WTC11 (cell line): ENCODE data around the gene PLEKHH1. TPM values are rescaled to one million over a fixed set of nuclear protein-coding genes. Genes with fewer than 3 reads are reported as not detected.

ENCODE experiments used
- ATAC-seq: fragments of 200-7000 bp; cut with Tn5 transposase; 2 replicates; pipeline ENCODE4 v1.10.0; 2021; ENCODE audit warnings: mild to moderate bottlenecking, moderate library complexity
- CTCF ChIA-PET: fragments of 300-600 bp; sonication (Branson Sonifier 250); formaldehyde crosslinking; loops from one replicate; lab custom pipeline; 2021; ENCODE audit warnings: antibody characterized with exemption; lab: Charles Lee
- POLR2A ChIA-PET: fragments of 350-600 bp; sonication (Branson Sonifier 250); formaldehyde crosslinking; loops from one replicate; lab custom pipeline; 2021; ENCODE audit warnings: antibody characterized with exemption; lab: Charles Lee
- DNase-seq: peaks from one replicate; pipeline ENCODE4 v3.0.0; 2021; ENCODE audit warnings: low spot score
- H3K27ac Mint-ChIP-seq: 2 replicates; pipeline ENCODE4 v1.8.0; 2021; ENCODE audit warnings: mixed read lengths
- H3K27me3 Mint-ChIP-seq: 2 replicates; pipeline ENCODE4 v1.8.0; 2021; ENCODE audit warnings: low read depth, mild to moderate bottlenecking, moderate library complexity, mixed read lengths
- H3K36me3 Mint-ChIP-seq: 2 replicates; pipeline ENCODE4 v1.8.0; 2021; ENCODE audit warnings: mixed read lengths
- H3K4me1 Mint-ChIP-seq: 2 replicates; pipeline ENCODE4 v1.8.0; 2022; ENCODE audit warnings: mixed read lengths
- H3K4me3 Mint-ChIP-seq: 2 replicates; pipeline ENCODE4 v1.8.0; 2021; ENCODE audit warnings: mild to moderate bottlenecking, moderate library complexity, mixed read lengths
- H3K9me3 Mint-ChIP-seq: 2 replicates; pipeline ENCODE4 v1.8.0; 2021; ENCODE audit warnings: mixed read lengths
- CREB1 ChIP-seq: sonication (generic); formaldehyde crosslinking; IDR thresholded peaks from 2 replicates; pipeline ENCODE4 v1.8.0; 2023; ENCODE audit warnings: mild to moderate bottlenecking, missing genetic modification reagents
- ELF4 ChIP-seq: sonication (generic); formaldehyde crosslinking; IDR thresholded peaks from 2 replicates; pipeline ENCODE4 v1.8.1; 2022; ENCODE audit warnings: low read depth, mild to moderate bottlenecking, moderate library complexity, missing genetic modification reagents
- HMGA2 ChIP-seq: fragments of 250-450 bp; sonication (Bioruptor Pico); IDR thresholded peaks from 2 replicates; pipeline ENCODE4 v1.4.0; 2021; ENCODE audit warnings: mild to moderate bottlenecking, moderate library complexity
- IRF2 ChIP-seq: sonication (generic); formaldehyde crosslinking; IDR thresholded peaks from 2 replicates; pipeline ENCODE4 v1.8.0; 2022; ENCODE audit warnings: low read depth, missing genetic modification reagents, borderline replicate concordance
- RELA ChIP-seq: sonication (generic); formaldehyde crosslinking; IDR thresholded peaks from 2 replicates; pipeline ENCODE4 v1.8.1; 2022; ENCODE audit warnings: missing genetic modification reagents, mild to moderate bottlenecking, borderline replicate concordance
- SMAD4 ChIP-seq: sonication (generic); formaldehyde crosslinking; IDR thresholded peaks from 2 replicates; pipeline ENCODE4 v1.8.0; 2022; ENCODE audit warnings: mild to moderate bottlenecking, missing genetic modification reagents
- TEAD1 ChIP-seq: sonication (generic); formaldehyde crosslinking; IDR thresholded peaks from 2 replicates; pipeline ENCODE4 v1.8.0; 2022; ENCODE audit warnings: mild to moderate bottlenecking, missing genetic modification reagents
- ZNF263 ChIP-seq: sonication (generic); formaldehyde crosslinking; IDR thresholded peaks from 2 replicates; pipeline ENCODE4 v1.8.1; 2022; ENCODE audit warnings: low read depth, mild to moderate bottlenecking, moderate library complexity, missing genetic modification reagents
- total RNA-seq: library from RNA; stranded (reverse); gene quantifications from 3 replicates; pipeline ENCODE4 v1.2.3, GENCODE V29; 2021
- TF ChIP-seq, protein P1 (sequence below): sonication (generic); formaldehyde crosslinking; IDR thresholded peaks from 2 replicates; pipeline ENCODE4 v1.8.0; 2022; ENCODE audit warnings: mild to moderate bottlenecking, missing genetic modification reagents
- TF ChIP-seq, protein P2 (sequence below): sonication (generic); formaldehyde crosslinking; IDR thresholded peaks from 2 replicates; pipeline ENCODE4 v1.8.1; 2023; ENCODE audit warnings: mild to moderate bottlenecking, missing genetic modification reagents, borderline replicate concordance
- TF ChIP-seq, protein P3 (sequence below): sonication (generic); formaldehyde crosslinking; IDR thresholded peaks from 2 replicates; pipeline ENCODE4 v1.8.0; 2022; ENCODE audit warnings: missing genetic modification reagents
- TF ChIP-seq, protein P4 (sequence below): fragments of 250-450 bp; sonication (Bioruptor Pico); IDR thresholded peaks from 2 replicates; pipeline ENCODE4 v1.9.0; 2021; ENCODE audit warnings: moderate library complexity, mild to moderate bottlenecking, inconsistent platforms, borderline replicate concordance
- TF ChIP-seq, protein P5 (sequence below): sonication (generic); formaldehyde crosslinking; IDR thresholded peaks from 2 replicates; pipeline ENCODE4 v1.8.1; 2023; ENCODE audit warnings: mild to moderate bottlenecking, missing genetic modification reagents
- TF ChIP-seq, protein P6 (sequence below): sonication (generic); formaldehyde crosslinking; IDR thresholded peaks from 2 replicates; pipeline ENCODE4 v1.8.1; 2022; ENCODE audit warnings: missing genetic modification reagents, borderline replicate concordance
- TF ChIP-seq, protein P7 (sequence below): sonication (generic); formaldehyde crosslinking; IDR thresholded peaks from 2 replicates; pipeline ENCODE4 v1.8.1; 2023; ENCODE audit warnings: mild to moderate bottlenecking, missing genetic modification reagents
- TF ChIP-seq, protein P8 (sequence below): sonication (generic); formaldehyde crosslinking; IDR thresholded peaks from 2 replicates; pipeline ENCODE4 v1.8.1; 2022; ENCODE audit warnings: low read depth, missing genetic modification reagents, borderline replicate concordance

PLEKHH1 gene
- total RNA-seq, 1 experiment from 2014 or later = 48.3 TPM

DNA sequence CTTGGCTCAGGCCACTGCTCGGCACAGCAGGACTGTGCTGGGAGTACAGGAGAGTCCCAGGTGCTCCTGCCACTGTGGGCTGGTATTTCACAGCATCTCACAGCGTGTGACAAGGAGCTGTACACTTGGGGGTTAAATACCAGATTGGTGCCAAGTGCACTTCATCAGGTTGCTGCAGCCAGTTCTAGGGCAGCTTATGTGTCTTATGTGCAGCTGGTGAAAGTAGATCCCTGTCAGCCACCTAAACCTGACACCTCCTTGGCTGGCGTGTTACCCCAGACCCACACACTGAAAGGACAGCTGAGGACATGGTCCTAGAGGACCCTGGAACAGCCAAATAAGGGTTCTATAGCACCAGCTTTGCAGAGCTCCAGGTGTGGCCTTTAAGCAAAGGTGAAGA is 18.9 kb downstream of the PLEKHH1 start:
- TF ChIP-seq IRF2 (CRISPR knock-in tag) = no peak
- TF ChIP-seq, protein P1, sequence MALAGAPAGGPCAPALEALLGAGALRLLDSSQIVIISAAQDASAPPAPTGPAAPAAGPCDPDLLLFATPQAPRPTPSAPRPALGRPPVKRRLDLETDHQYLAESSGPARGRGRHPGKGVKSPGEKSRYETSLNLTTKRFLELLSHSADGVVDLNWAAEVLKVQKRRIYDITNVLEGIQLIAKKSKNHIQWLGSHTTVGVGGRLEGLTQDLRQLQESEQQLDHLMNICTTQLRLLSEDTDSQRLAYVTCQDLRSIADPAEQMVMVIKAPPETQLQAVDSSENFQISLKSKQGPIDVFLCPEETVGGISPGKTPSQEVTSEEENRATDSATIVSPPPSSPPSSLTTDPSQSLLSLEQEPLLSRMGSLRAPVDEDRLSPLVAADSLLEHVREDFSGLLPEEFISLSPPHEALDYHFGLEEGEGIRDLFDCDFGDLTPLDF (CRISPR knock-in tag) = no peak
- TF ChIP-seq, protein P2, sequence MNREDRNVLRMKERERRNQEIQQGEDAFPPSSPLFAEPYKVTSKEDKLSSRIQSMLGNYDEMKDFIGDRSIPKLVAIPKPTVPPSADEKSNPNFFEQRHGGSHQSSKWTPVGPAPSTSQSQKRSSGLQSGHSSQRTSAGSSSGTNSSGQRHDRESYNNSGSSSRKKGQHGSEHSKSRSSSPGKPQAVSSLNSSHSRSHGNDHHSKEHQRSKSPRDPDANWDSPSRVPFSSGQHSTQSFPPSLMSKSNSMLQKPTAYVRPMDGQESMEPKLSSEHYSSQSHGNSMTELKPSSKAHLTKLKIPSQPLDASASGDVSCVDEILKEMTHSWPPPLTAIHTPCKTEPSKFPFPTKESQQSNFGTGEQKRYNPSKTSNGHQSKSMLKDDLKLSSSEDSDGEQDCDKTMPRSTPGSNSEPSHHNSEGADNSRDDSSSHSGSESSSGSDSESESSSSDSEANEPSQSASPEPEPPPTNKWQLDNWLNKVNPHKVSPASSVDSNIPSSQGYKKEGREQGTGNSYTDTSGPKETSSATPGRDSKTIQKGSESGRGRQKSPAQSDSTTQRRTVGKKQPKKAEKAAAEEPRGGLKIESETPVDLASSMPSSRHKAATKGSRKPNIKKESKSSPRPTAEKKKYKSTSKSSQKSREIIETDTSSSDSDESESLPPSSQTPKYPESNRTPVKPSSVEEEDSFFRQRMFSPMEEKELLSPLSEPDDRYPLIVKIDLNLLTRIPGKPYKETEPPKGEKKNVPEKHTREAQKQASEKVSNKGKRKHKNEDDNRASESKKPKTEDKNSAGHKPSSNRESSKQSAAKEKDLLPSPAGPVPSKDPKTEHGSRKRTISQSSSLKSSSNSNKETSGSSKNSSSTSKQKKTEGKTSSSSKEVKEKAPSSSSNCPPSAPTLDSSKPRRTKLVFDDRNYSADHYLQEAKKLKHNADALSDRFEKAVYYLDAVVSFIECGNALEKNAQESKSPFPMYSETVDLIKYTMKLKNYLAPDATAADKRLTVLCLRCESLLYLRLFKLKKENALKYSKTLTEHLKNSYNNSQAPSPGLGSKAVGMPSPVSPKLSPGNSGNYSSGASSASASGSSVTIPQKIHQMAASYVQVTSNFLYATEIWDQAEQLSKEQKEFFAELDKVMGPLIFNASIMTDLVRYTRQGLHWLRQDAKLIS = no peak
- TF ChIP-seq, protein P3, sequence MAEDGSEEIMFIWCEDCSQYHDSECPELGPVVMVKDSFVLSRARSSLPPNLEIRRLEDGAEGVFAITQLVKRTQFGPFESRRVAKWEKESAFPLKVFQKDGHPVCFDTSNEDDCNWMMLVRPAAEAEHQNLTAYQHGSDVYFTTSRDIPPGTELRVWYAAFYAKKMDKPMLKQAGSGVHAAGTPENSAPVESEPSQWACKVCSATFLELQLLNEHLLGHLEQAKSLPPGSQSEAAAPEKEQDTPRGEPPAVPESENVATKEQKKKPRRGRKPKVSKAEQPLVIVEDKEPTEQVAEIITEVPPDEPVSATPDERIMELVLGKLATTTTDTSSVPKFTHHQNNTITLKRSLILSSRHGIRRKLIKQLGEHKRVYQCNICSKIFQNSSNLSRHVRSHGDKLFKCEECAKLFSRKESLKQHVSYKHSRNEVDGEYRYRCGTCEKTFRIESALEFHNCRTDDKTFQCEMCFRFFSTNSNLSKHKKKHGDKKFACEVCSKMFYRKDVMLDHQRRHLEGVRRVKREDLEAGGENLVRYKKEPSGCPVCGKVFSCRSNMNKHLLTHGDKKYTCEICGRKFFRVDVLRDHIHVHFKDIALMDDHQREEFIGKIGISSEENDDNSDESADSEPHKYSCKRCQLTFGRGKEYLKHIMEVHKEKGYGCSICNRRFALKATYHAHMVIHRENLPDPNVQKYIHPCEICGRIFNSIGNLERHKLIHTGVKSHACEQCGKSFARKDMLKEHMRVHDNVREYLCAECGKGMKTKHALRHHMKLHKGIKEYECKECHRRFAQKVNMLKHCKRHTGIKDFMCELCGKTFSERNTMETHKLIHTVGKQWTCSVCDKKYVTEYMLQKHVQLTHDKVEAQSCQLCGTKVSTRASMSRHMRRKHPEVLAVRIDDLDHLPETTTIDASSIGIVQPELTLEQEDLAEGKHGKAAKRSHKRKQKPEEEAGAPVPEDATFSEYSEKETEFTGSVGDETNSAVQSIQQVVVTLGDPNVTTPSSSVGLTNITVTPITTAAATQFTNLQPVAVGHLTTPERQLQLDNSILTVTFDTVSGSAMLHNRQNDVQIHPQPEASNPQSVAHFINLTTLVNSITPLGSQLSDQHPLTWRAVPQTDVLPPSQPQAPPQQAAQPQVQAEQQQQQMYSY = no peak
- no peak for TF ChIP-seq RELA (CRISPR knock-in tag)
- TF ChIP-seq ZNF263 (CRISPR knock-in tag) = no peak
- TF ChIP-seq SMAD4 (CRISPR knock-in tag) = no peak
- TF ChIP-seq, protein P4, sequence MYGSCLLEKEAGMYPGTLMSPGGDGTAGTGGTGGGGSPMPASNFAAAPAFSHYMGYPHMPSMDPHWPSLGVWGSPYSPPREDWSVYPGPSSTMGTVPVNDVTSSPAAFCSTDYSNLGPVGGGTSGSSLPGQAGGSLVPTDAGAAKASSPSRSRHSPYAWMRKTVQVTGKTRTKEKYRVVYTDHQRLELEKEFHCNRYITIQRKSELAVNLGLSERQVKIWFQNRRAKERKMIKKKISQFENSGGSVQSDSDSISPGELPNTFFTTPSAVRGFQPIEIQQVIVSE = no peak
- TF ChIP-seq CREB1 = no peak
- TF ChIP-seq ELF4 = no peak
- TF ChIP-seq TEAD1 (CRISPR knock-in tag) = no peak
- no peak for TF ChIP-seq HMGA2 (CRISPR knock-in tag)
- Mint-ChIP-seq H3K27me3 (no peaks in the 10 kb centered on the region), H3K4me3 (no peak overlapping the region), H3K9me3 (no peaks in the 10 kb centered on the region), H3K36me3 (peaks cover 13% of the 10 kb centered on the region), H3K27ac (no peak overlapping the region), H3K4me1 (peaks cover 2% of the 10 kb centered on the region; the same call in 1 of the 2 replicates)
- DNase-seq (no peak), ATAC-seq (no peak)
- ChIA-PET POLR2A (interaction anchor here (0.7 kb wide), 2 partner anchors 10 to 18 kb away, joined by 3 to 4 read pairs; no protein-coding TSS in a partner anchor), CTCF (interaction anchor here (0.6 to 1.6 kb wide), 2 partner anchors 25 to 132 kb away, joined by 3 to 8 read pairs; no protein-coding TSS in a partner anchor)

DNA sequence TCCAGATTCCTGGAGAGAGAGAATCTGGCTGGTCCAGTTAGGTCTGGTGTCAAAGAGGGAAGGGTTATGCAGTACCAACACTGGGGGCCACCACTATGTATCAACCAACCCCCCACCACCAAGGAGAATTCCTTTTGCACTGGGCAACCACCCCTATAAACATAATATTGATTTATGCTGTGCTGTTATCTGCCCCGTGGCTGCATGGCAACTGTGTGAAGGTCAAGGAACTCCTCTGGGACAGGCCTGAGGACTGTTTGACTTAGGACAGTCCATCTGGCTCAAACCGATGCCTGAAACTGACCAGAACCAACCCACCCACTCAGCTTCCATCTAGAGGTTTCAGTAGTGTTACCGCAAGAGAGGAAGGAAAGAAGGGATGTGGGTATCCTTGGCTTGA is 20.5 kb downstream of the PLEKHH1 start:
- Mint-ChIP-seq H3K4me3 (no peak overlapping the region), H3K27ac (no peak overlapping the region), H3K27me3 (no peaks in the 10 kb centered on the region), H3K9me3 (no peaks in the 10 kb centered on the region), H3K4me1 (peaks cover 2% of the 10 kb centered on the region; the same call in 1 of the 2 replicates), H3K36me3 (peaks cover 18% of the 10 kb centered on the region)
- ATAC-seq (no peak), DNase-seq (no peak)
- ChIA-PET CTCF (interaction anchor here (1.5 kb wide), 1 partner anchor 21 kb away, joined by 3 read pairs; the partner anchor contains the start of gene PLEKHH1), POLR2A (no interaction called here)
- TF ChIP-seq, protein P5, sequence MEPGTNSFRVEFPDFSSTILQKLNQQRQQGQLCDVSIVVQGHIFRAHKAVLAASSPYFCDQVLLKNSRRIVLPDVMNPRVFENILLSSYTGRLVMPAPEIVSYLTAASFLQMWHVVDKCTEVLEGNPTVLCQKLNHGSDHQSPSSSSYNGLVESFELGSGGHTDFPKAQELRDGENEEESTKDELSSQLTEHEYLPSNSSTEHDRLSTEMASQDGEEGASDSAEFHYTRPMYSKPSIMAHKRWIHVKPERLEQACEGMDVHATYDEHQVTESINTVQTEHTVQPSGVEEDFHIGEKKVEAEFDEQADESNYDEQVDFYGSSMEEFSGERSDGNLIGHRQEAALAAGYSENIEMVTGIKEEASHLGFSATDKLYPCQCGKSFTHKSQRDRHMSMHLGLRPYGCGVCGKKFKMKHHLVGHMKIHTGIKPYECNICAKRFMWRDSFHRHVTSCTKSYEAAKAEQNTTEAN (CRISPR knock-in tag) = no peak
- TF ChIP-seq, protein P6, sequence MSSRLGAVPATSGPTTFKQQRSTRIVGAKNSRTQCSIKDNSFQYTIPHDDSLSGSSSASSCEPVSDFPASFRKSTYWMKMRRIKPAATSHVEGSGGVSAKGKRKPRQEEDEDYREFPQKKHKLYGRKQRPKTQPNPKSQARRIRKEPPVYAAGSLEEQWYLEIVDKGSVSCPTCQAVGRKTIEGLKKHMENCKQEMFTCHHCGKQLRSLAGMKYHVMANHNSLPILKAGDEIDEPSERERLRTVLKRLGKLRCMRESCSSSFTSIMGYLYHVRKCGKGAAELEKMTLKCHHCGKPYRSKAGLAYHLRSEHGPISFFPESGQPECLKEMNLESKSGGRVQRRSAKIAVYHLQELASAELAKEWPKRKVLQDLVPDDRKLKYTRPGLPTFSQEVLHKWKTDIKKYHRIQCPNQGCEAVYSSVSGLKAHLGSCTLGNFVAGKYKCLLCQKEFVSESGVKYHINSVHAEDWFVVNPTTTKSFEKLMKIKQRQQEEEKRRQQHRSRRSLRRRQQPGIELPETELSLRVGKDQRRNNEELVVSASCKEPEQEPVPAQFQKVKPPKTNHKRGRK (CRISPR knock-in tag) = no peak
- TF ChIP-seq, protein P7, sequence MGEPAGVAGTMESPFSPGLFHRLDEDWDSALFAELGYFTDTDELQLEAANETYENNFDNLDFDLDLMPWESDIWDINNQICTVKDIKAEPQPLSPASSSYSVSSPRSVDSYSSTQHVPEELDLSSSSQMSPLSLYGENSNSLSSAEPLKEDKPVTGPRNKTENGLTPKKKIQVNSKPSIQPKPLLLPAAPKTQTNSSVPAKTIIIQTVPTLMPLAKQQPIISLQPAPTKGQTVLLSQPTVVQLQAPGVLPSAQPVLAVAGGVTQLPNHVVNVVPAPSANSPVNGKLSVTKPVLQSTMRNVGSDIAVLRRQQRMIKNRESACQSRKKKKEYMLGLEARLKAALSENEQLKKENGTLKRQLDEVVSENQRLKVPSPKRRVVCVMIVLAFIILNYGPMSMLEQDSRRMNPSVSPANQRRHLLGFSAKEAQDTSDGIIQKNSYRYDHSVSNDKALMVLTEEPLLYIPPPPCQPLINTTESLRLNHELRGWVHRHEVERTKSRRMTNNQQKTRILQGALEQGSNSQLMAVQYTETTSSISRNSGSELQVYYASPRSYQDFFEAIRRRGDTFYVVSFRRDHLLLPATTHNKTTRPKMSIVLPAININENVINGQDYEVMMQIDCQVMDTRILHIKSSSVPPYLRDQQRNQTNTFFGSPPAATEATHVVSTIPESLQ (CRISPR knock-in tag) = no peak
- TF ChIP-seq, protein P8, sequence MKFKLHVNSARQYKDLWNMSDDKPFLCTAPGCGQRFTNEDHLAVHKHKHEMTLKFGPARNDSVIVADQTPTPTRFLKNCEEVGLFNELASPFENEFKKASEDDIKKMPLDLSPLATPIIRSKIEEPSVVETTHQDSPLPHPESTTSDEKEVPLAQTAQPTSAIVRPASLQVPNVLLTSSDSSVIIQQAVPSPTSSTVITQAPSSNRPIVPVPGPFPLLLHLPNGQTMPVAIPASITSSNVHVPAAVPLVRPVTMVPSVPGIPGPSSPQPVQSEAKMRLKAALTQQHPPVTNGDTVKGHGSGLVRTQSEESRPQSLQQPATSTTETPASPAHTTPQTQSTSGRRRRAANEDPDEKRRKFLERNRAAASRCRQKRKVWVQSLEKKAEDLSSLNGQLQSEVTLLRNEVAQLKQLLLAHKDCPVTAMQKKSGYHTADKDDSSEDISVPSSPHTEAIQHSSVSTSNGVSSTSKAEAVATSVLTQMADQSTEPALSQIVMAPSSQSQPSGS (CRISPR knock-in tag) = no peak
